ENCODE results near the gene RBMS2.

RBMS2 gene

DNA sequence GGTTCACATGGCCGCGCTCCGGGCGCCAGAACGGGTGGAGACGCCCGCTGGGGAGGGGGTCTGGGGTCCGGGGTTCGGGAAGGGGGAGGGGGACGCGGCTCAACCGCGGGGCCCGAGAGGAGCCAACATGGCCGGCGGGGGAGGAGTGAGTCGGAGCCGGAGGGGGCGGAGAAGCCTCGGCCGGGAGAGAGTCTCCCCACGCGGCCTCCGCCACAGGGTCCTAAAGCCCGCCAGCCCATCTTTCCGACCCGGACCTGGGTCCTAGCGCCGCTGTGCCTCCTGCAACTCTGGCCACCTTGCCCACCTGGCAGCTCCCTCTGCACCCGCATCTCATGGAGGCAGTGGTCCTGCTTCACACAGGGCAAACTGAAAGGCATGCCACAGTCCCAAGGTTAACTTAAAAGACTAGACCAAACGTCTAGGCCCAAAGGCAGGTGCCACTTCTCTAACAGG, 108.6 kb downstream of the RBMS2 start, which contains the start of gene BAZ2A:
Gene BAZ2A, minus strand, starts transcription at position 147 of the 453 bp plus-strand sequence. CDS start 12,796 bp downstream, outside the sequence.
- DNase-seq (ENCODE audit: low read depth, low spot score) = peak; percentile 79

DNA sequence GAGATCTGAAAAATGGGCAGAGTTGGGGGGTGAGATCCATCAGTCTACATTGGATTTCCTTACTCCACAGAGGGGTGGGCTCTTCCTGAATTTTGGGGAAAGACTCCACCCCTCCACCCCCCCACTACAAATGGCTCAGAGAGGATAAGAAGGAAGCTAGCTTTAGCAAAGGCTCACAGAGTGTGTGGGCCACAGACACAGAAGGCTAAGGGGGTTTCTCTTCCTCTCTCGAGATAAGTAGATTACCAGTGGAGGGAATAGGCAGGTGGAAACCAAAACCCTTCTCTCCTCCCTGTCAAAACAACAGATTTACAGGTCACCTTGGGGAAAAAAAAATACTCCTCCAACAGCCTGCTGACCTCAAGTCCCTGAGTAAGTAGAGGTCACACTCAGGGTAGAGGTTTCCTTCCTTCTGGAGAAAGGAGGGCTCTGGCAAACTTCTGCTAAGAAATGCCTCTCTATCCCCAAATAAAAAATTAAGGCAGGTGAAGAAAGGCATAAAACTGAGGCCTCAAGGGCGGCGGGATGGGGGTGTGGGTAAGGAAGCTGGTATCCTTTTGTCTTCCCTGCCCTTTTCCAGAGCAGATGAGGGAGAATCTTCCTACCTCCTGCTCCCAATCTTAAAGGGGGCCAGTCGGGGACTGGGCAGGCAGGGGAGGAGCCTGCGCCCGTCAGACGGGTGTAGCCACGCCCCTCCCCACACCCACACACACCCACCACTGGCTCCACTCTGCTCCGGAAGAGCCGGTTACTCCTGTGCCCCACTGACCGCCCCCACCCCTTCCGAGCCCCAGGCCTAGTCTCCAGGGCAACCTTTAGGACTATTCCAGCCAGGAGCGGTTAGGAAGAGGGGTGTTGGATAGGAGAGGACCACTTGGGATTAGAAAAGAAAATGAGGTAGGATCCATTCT, 110.4 kb downstream of the RBMS2 start:
- DNase-seq (ENCODE audit: low read depth, low spot score) = no peak

- DNase-seq (ENCODE audit: low read depth, low spot score) = no peak
Measured at GRCh38 chr12:56632701-56633467, 111.3 kb downstream of the RBMS2 start.

DNA sequence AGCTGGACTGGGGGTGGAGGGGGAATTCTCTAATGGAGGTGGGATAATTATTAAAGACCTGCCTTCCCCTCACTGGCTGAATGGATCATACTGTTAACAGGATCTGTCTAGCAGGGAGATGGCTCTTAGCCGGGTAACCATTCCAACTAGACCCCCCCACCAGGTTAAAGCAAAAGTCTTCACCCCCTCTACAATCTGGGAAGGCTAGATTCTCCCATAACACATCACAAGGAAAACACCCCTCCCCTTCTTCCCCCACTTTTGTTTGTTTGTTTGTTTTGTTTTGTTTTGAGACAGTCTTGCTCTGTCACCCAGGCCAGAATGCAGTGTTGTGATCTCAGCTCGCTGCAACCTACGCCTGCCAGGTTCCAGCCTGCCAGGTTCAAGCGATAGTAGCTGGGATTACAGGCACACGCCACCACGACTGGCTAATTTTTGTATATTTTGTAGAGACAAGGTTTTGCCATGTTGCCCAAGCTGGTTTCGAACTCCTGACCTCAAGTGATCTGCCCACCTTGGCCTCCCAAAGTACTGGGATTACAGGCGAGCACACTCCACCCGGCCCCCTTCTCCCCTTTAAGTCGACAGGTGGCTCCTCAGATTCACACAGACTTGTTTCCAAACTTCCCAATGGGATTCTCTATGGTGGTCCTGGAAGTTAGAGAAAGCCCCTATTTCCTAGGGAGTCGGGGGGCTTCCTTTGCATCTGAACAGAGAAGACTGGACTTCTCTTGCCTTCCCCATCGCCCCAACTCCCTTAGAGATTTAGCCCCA, 112.0 kb downstream of the RBMS2 start:
- DNase-seq (ENCODE audit: low read depth, low spot score) = no peak

DNA sequence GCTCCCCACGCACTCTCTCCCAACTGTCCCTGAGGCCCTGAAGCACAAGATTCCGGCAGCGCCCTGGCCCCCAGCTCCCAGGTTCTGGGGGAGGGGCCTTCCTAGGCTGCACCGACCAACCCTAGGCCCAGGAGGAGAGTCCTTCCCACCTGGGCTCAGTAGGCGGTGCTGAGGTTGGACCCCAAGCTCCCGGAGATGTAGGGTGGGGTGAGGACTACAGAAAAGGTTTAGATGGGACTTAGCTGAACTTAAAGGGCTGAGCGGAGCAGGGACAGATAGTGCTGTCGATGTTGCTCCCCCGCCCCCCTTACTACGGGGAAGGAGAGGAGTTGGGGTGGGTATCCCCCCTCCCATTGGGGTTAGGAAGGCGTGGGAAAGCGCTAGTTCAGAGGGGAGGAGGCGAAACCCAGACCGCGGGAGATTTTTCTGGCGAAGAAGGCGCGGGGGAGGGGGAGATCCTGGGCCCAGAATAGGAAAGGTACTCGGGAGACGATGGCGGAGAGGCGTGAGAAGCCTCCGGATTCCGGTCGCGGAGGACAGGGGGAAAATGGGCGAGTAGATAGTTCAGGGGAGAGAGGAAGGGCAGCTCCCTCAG, 112.7 kb downstream of the RBMS2 start:
- peak; percentile 57 for DNase-seq (ENCODE audit: low read depth, low spot score)

GRCh38 chr12:56634837-56635791, 113.5 kb downstream of the RBMS2 start:
- peak; percentile 84 for DNase-seq (ENCODE audit: low read depth, low spot score)

DNA sequence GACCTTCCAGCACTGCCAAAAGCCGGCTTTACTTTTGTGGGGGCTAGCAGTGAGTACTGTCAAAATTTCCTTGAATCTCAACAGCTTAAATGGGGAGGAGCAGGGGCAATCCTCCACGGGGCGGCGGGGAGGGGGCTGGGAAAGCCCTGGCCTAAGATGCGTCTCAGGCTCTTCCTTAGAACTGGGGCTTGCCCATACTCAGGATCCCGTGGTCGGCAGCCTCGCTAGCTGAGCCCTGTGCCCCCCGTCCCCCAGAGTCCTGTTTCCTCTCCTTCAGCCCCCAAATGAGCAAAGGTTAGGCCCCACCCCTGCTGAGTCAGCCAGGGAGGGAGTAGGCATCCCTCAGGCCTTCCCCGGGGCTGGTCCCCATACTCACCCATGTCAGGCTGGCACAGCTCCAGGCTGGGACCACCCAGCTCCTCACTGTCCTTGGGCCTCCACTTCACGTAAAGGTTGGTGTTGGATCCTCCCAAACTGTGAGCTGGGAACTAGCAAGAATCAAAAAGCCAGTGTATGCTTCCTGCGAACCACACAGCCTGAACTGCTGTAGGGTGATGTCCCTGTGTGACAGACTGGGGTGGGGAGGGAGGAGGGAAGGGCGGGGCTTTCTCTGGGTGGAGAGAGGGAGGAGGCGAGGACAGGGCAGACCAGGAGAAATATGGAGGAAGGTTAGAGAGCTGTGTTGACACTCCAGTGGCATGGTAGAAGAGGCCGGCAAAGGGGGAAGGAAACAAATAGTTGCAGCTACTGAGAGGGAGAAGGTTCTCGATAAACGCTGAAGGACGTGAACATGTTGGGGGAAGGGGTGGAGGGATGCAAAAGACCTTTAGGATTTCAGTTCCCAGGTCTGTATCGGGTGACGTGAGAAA, 114.4 kb downstream of the RBMS2 start:
- no peak for DNase-seq (ENCODE audit: low read depth, low spot score)

DNA sequence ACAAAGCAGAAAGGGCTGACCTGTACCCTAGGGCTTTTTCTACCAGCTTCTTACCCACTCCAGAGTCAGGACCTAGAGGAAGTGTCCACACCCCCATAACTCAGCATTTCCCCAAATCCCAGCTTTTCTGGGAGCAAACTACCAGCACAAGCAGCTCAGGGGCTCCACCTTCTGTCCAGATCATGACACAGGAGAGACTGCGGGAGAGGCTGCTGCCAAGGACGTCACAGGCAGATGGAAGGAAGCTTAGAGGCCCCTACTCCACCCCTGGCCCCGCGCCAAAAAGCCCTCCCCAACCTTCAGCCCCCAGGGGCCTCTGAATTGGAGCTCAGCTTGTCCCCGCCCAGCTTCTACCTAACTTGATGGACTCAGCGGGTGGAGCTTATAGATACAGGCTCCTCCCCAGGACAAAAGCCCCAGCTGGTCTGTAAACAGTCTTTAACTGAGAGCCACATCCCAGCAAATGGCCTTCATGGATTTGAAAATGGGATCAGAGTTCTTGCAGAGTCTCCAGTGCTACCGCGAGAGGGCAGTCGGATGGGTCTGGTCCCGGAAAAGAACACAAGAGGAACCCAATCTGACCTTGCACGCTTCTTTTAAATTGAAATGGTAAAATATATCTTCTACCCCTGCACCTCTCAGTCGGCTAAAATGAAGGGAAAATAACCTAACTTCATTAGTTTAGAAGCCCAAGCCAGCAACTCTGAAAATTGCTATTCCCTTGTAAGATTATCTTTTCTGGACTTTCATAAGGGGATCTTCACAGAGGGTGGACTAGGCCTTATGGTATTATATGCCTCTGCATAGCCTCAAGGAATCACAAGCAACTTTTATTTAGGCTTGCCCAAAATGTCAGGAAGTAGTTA, 115.3 kb downstream of the RBMS2 start:
- peak; percentile 98 for DNase-seq (ENCODE audit: low read depth, low spot score)

GRCh38 chr12:56637621-56638020, 116.0 kb downstream of the RBMS2 start:
- DNase-seq (ENCODE audit: low read depth, low spot score) = no peak

- DNase-seq (ENCODE audit: low read depth, low spot score) = no peak
Measured at GRCh38 chr12:56641219-56641618, 119.6 kb downstream of the RBMS2 start.

GRCh38 chr12:56644654-56645053, 123.0 kb downstream of the RBMS2 start:
- no peak for DNase-seq (ENCODE audit: low read depth, low spot score)

DNA sequence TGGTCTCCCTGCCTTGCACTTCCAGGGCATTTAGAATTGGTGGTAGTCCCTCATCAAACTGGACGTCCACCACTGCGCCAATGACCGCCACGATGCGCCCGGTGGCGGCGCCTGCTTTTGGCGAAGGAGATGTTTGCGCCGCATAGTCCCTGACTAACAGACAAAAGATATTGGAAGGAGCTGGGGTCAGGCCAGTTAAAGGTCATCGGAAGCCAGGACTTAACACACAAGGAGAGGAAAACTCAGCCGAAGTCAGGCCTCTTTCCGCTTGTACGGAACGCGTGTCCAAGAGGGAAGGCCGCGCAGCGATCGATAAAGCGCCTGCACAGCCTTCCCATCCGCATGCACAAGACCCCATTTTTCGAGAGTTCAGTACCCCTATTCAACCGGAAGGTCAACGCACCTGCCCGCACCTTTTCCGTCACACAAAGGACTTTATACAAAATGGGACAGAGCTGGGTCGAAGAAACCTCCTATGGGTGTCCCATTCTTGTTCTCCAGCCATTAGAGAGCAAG, 123.6 kb downstream of the RBMS2 start:
- no peak for DNase-seq (ENCODE audit: low read depth, low spot score)

Data from iPS DF 19.7 (cell line).